Fibroblast of pulmonary artery (primary cell): Measurements from ENCODE around the gene PRICKLE2.
A peak's percentile ranks its signal among the peaks of the same experiment; 100 is the strongest.
"Not testable (repeated sequence)": the region's sequence is repeated elsewhere in the genome, so short reads cannot be mapped to it uniquely, and the experiment has no call there.

Source experiments
- DNase-seq: peaks from one replicate; pipeline ENCODE4 v3.0.0-alpha.2; 2010; ENCODE audit warnings: low read depth
- H3K4me3 ChIP-seq: replicated peaks from 2 replicates; pipeline ENCODE4 v1.5.1; 2011; ENCODE audit warnings: low read depth, mild to moderate bottlenecking, control low read depth, low read length, moderate library complexity
- TF ChIP-seq, protein P1 (sequence below): IDR thresholded peaks from 2 replicates; pipeline ENCODE4 v1.5.1; 2011; ENCODE audit warnings: mild to moderate bottlenecking, control low read depth, low read length, inconsistent platforms; ENCODE audit errors: missing control alignments

The PRICKLE2 gene

GRCh38 chr3:64093825-64094712 lies 131.2 kb downstream of the PRICKLE2 start:
- no peak overlapping the region for H3K4me3 ChIP-seq
- TF ChIP-seq, protein P1, sequence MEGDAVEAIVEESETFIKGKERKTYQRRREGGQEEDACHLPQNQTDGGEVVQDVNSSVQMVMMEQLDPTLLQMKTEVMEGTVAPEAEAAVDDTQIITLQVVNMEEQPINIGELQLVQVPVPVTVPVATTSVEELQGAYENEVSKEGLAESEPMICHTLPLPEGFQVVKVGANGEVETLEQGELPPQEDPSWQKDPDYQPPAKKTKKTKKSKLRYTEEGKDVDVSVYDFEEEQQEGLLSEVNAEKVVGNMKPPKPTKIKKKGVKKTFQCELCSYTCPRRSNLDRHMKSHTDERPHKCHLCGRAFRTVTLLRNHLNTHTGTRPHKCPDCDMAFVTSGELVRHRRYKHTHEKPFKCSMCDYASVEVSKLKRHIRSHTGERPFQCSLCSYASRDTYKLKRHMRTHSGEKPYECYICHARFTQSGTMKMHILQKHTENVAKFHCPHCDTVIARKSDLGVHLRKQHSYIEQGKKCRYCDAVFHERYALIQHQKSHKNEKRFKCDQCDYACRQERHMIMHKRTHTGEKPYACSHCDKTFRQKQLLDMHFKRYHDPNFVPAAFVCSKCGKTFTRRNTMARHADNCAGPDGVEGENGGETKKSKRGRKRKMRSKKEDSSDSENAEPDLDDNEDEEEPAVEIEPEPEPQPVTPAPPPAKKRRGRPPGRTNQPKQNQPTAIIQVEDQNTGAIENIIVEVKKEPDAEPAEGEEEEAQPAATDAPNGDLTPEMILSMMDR = no peak
- DNase-seq = no peak

DNA sequence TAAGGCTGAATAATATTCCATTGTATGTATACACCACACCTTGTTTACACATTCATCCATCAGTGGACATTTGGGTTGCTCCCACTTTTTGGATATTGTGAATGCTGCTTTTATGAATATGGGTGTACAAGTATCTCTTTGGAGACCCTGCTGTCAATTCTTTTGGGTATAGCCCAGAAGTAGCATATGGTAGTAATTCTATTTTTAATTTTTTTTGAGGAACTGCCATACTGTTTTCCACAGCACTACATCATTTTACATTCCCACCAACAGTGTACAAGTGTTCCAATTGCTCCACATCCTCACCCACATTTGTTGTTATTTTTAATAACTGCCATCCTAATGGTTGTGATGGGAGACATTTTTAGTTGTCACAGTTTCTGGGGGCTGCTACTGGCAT lies 132.1 kb downstream of the PRICKLE2 start:
- TF ChIP-seq, protein P1 = no peak
- no peak for DNase-seq
- no peak overlapping the region for H3K4me3 ChIP-seq

DNA sequence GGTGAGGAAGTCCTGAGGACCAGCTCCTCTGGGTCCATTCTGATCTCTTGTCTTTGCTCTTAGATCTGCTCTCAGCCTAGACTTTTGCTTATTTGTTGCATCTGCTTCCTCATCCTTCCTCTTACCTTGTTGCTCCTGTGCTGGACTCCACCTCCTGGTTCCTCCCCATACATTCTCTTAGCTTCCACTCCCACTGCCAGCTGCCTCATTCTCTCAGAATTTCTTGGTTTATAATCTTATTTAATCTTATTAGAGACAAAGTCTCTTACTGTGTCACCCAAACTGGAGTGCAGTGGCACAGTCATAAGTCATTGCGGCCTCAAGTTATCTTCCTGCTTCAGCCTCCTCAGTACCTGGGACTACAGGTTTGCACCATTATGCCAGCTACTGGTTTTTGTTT lies 133.8 kb downstream of the PRICKLE2 start:
- TF ChIP-seq, protein P1 = no peak
- DNase-seq = no peak
- no peak overlapping the region for H3K4me3 ChIP-seq

GRCh38 chr3:64089386-64089785 lies 135.9 kb downstream of the PRICKLE2 start:
- peak; percentile 60 for DNase-seq
- H3K4me3 ChIP-seq = not testable (repeated sequence)

- H3K4me3 ChIP-seq = no peak overlapping the region
- DNase-seq = no peak
- TF ChIP-seq, protein P1 = no peak
Measured at GRCh38 chr3:64088408-64089205, 136.7 kb downstream of the PRICKLE2 start.

DNA sequence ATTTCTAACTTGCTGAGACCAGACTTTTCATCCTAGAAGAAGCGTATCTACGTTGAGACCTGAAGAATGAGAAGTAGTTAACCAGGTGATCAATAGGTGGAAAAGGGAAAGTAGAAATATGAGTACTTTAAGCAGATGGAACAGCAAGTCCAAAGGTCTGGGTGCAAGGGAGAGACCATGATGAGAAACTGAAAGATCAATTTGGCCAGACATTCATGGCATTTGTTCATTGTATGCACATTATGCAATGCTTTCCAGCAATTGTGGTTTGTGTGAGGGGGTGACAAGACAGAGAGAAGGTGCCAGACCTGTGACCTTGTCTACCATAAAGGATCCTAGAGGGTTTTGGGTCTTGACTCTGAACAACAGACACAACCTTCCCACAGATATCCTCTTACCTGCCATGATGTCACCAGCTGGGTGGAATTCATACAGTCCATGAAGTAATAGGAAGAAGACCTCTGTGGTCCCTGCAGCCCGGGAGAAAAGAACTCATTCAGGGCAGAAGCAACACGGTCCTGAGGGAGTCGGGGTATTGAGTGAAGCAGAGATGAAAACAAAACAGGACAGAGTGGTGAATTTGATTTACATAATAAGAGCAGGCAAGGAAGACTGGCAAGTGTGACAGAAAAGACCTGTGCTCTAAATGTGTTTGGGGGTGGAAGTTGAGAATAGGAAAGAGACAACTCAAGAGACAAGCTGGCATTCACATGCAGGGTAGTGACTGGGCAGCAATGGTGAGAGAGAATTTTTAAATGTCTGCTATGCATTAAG lies 138.6 kb downstream of the PRICKLE2 start:
- no peak for DNase-seq
- TF ChIP-seq, protein P1 = no peak
- H3K4me3 ChIP-seq = no peak overlapping the region

DNA sequence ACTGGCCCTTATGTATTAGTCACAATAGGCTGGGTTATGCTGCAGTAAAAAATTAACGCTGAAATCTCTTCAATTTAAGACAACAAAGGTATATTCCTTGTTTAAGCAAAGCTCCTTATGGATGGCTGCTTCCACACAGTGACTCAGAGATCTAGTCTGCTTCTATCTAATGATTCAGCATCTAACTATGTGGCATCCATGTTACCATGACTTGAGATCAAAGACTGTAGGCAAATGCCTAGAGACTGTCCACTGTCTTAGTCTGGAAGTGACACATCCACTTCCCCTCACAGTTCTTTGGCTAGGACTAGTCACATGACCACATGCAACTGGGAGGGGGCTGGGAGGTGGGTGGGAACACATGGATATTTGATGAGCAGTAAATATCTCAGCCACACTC lies 140.6 kb downstream of the PRICKLE2 start:
- no peak overlapping the region for H3K4me3 ChIP-seq
- TF ChIP-seq, protein P1 = no peak
- peak; percentile 64 for DNase-seq
